Measurements from ENCODE around the gene COBL.

DNA sequence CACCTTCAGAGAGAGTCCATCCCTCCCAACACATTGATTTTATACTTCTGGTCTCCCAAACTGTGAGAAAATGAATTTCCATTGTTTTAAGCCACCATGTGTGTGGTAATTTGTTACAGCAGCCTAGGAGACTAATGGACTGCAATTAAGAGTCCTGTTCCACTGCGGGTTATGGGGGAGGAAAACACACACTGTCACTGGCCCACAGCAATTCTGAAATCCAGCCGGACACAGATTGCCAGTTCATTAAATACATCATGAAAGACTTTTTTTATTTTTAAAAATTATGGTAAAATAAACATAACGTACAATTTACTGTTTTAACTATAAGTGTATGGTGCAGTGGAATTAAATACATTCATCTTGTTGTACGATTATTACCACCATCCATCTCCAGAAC is 340.5 kb downstream of the COBL start:
- no peak for TF ChIP-seq EZH2 (IDR thresholded peaks at IDR 0.05; ENCODE audit: insufficient read depth, poor library complexity, severe bottlenecking)
- no peak for TF ChIP-seq EZH2phosphoT487 (IDR thresholded peaks at IDR 0.05; ENCODE audit: insufficient read depth, low read depth)

All from GM23248 (cell line).